Measurements from ENCODE around the gene NSG1.
"Not testable (repeated sequence)": the region's sequence is repeated elsewhere in the genome, so short reads cannot be mapped to it uniquely, and the experiment has no call there.

GRCh38 chr4:4348585-4348984, 38.3 kb upstream of the NSG1 start:
- not testable (repeated sequence) for TF ChIP-seq CTCF, POLR2A, POLR2AphosphoS5 (IDR thresholded peaks at IDR 0.05)
